ENCODE results near the gene IFT20. TPM values are rescaled to one million over a fixed set of nuclear protein-coding genes. Genes with fewer than 3 reads are reported as not detected.

IFT20 gene
- total and polyA plus RNA-seq, 2 of the 13 experiments (the other 11 are each of a cell fraction or from before 2014, with no cell fraction given) = 28.0 to 37.8 TPM

GRCh38 chr17:28295677-28296578 lies 39.3 kb downstream of the IFT20 start:
- TF ChIP-seq SIN3A (IDR thresholded peaks at IDR 0.05; ENCODE audit: borderline replicate concordance, low read depth, low read length) = no peak
- TF ChIP-seq KMT2A (CRISPR knock-in tag; IDR thresholded peaks at IDR 0.05) = no peak
- no peak for TF ChIP-seq ZFP41 (CRISPR knock-in tag; IDR thresholded peaks at IDR 0.05; ENCODE audit: borderline replicate concordance)
- no peak for TF ChIP-seq ZBTB1 (CRISPR knock-in tag; IDR thresholded peaks at IDR 0.05; ENCODE audit: borderline replicate concordance)
- TF ChIP-seq ZNF549 (CRISPR knock-in tag; IDR thresholded peaks at IDR 0.05) = no peak
- TF ChIP-seq ZNF766 (CRISPR knock-in tag; IDR thresholded peaks at IDR 0.05; ENCODE audit: borderline replicate concordance) = no peak
- no peak for TF ChIP-seq ARID2 (CRISPR knock-in tag; IDR thresholded peaks at IDR 0.05; ENCODE audit: borderline replicate concordance)
- no peak for TF ChIP-seq NR2C2 (CRISPR knock-in tag; IDR thresholded peaks at IDR 0.05; ENCODE audit: borderline replicate concordance)
- TF ChIP-seq ZNF782 (CRISPR knock-in tag; IDR thresholded peaks at IDR 0.05; ENCODE audit: borderline replicate concordance) = no peak
- Histone ChIP-seq H3K27ac (ENCODE audit: extremely low read length, insufficient read depth, low read length) (no peak overlapping the region), H3K4me3 (replicated peaks in 1 of 3; ENCODE audit: insufficient read depth in 1 of 3, low read depth in 2 of 3, low read length in 3 of 3) (no peak overlapping the region), H3K4me1 (ENCODE audit: insufficient read depth, low read length) (peaks cover 16% of the 10 kb centered on the region), H3K36me3 (replicated peaks in 1 of 2; ENCODE audit: control insufficient read depth in 1 of 2, insufficient read depth in 2 of 2, low read length in 2 of 2) (no peaks in the 10 kb centered on the region), H3K27me3 (ENCODE audit: control insufficient read depth in 1 of 2, insufficient read depth in 2 of 2, low read length in 2 of 2) (no peaks in the 10 kb centered on the region; a peak in 1 of 5 replicates), H3K9ac (ENCODE audit: insufficient read depth, low read depth, low read length) (no peak overlapping the region), H4K20me1 (ENCODE audit: insufficient read depth, low read length) (no peaks in the 10 kb centered on the region), H3K9me3 (ENCODE audit: low read length) (no peaks in the 10 kb centered on the region), H3K4me2 (ENCODE audit: low read depth, low read length) (no peak overlapping the region), H2AFZ (ENCODE audit: low read length) (no peak overlapping the region), H3K79me2 (ENCODE audit: insufficient read depth, low read length) (no peaks in the 10 kb centered on the region)
- CTCF ChIA-PET (ENCODE audit: low intra/inter-chr PET ratio, low total read pairs) = no interaction called here
- WGBS (ENCODE audit: low lambda C conversion rate) = 20% methylated on average over 3 of the region's 3 CpGs
- intact Hi-C loops (cut with micrococcal nuclease; ENCODE audit: unreplicated experiment) = no loop called here
- no peak for DNase-seq (ENCODE audit: low spot score)
- POLR2A ChIA-PET = no interaction called here
- no TSS peak for BruUV-seq (replicated peaks)
- ATAC-seq = no peak
- in situ Hi-C loops (cut with HindIII; ENCODE audit: extremely low pct_ligation_motif_present, low pct_unique_long_range_greater_than_20kb) = no loop called here
- FAIRE-seq = no peak

All from HepG2 (cell line).